ENCODE data around the gene SLC24A3.

The SLC24A3 gene

GRCh38 chr20:19605786-19606485 is 393.5 kb downstream of the SLC24A3 start:
- Mint-ChIP-seq H3K4me3 (no peak overlapping the region), H3K9me3 (ENCODE audit: low read depth) (no peaks in the 10 kb centered on the region), H3K4me1 (ENCODE audit: low read depth) (no peaks in the 10 kb centered on the region), H3K36me3 (no peaks in the 10 kb centered on the region), H3K27ac (no peak overlapping the region), H3K27me3 (peaks cover 4% of the 10 kb centered on the region)

GRCh38 chr20:19609642-19610223 is 397.3 kb downstream of the SLC24A3 start:
- peaks cover 4% of the 10 kb centered on the region for H3K27me3 Mint-ChIP-seq
- H3K4me1 Mint-ChIP-seq (ENCODE audit: low read depth), result no peaks in the 10 kb centered on the region
- no peaks in the 10 kb centered on the region for H3K9me3 Mint-ChIP-seq (ENCODE audit: low read depth)
- H3K36me3 Mint-ChIP-seq, result no peaks in the 10 kb centered on the region
- H3K27ac Mint-ChIP-seq, result no peak overlapping the region
- no peak overlapping the region for H3K4me3 Mint-ChIP-seq

- no peaks in the 10 kb centered on the region for H3K9me3 Mint-ChIP-seq (ENCODE audit: low read depth)
- no peaks in the 10 kb centered on the region for H3K36me3 Mint-ChIP-seq
- H3K4me1 Mint-ChIP-seq (ENCODE audit: low read depth), result no peaks in the 10 kb centered on the region
- no peak overlapping the region for H3K4me3 Mint-ChIP-seq
- H3K27me3 Mint-ChIP-seq, result peaks cover 4% of the 10 kb centered on the region
- H3K27ac Mint-ChIP-seq, result no peak overlapping the region
Measured at GRCh38 chr20:19615629-19616028, 403.2 kb downstream of the SLC24A3 start.

GRCh38 chr20:19616081-19616480 is 403.6 kb downstream of the SLC24A3 start:
- Mint-ChIP-seq H3K4me3 (no peak overlapping the region), H3K27me3 (peaks cover 4% of the 10 kb centered on the region), H3K4me1 (ENCODE audit: low read depth) (no peaks in the 10 kb centered on the region), H3K27ac (no peak overlapping the region), H3K36me3 (no peaks in the 10 kb centered on the region), H3K9me3 (ENCODE audit: low read depth) (no peaks in the 10 kb centered on the region)

- H3K36me3 Mint-ChIP-seq, result no peaks in the 10 kb centered on the region
Measured at GRCh38 chr20:19616620-19617019, 404.2 kb downstream of the SLC24A3 start.

GRCh38 chr20:19617256-19617655 is 404.8 kb downstream of the SLC24A3 start:
- peaks cover 2% of the 10 kb centered on the region for H3K27me3 Mint-ChIP-seq
- H3K9me3 Mint-ChIP-seq (ENCODE audit: low read depth), result no peaks in the 10 kb centered on the region
- H3K27ac Mint-ChIP-seq, result no peak overlapping the region
- H3K36me3 Mint-ChIP-seq, result no peaks in the 10 kb centered on the region
- no peaks in the 10 kb centered on the region for H3K4me1 Mint-ChIP-seq (ENCODE audit: low read depth)
- H3K4me3 Mint-ChIP-seq, result no peak overlapping the region

More at GRCh38 chr20:19616620-19617019, 404.2 kb downstream of the SLC24A3 start:
- Mint-ChIP-seq H3K4me3 (no peak overlapping the region), H3K9me3 (ENCODE audit: low read depth) (no peaks in the 10 kb centered on the region), H3K27ac (no peak overlapping the region), H3K27me3 (peaks cover 4% of the 10 kb centered on the region), H3K4me1 (ENCODE audit: low read depth) (no peaks in the 10 kb centered on the region)

- Mint-ChIP-seq H3K9me3 (ENCODE audit: low read depth) (no peaks in the 10 kb centered on the region), H3K4me1 (ENCODE audit: low read depth) (no peaks in the 10 kb centered on the region), H3K27me3 (peaks cover 3% of the 10 kb centered on the region)
Measured at GRCh38 chr20:19618711-19619110, 406.3 kb downstream of the SLC24A3 start.

GRCh38 chr20:19619904-19620430 is 407.5 kb downstream of the SLC24A3 start:
- Mint-ChIP-seq H3K36me3 (no peaks in the 10 kb centered on the region), H3K9me3 (ENCODE audit: low read depth) (peaks cover 6% of the 10 kb centered on the region), H3K27ac (no peak overlapping the region), H3K4me1 (ENCODE audit: low read depth) (no peaks in the 10 kb centered on the region), H3K4me3 (no peak overlapping the region), H3K27me3 (peaks cover 6% of the 10 kb centered on the region)

More at GRCh38 chr20:19618711-19619110, 406.3 kb downstream of the SLC24A3 start:
- Mint-ChIP-seq H3K36me3 (no peaks in the 10 kb centered on the region), H3K27ac (no peak overlapping the region), H3K4me3 (no peak overlapping the region)

GRCh38 chr20:19620446-19620845 is 408.0 kb downstream of the SLC24A3 start:
- Mint-ChIP-seq H3K27ac (no peak overlapping the region), H3K4me3 (no peak overlapping the region), H3K4me1 (ENCODE audit: low read depth) (no peaks in the 10 kb centered on the region), H3K36me3 (no peaks in the 10 kb centered on the region), H3K27me3 (peaks cover 6% of the 10 kb centered on the region), H3K9me3 (ENCODE audit: low read depth) (peaks cover 6% of the 10 kb centered on the region)

- Mint-ChIP-seq H3K4me3 (no peak overlapping the region), H3K4me1 (ENCODE audit: low read depth) (no peaks in the 10 kb centered on the region), H3K9me3 (ENCODE audit: low read depth) (peaks cover 6% of the 10 kb centered on the region), H3K27me3 (peaks cover 6% of the 10 kb centered on the region), H3K36me3 (no peaks in the 10 kb centered on the region), H3K27ac (no peak overlapping the region)
Measured at GRCh38 chr20:19621072-19621471, 408.6 kb downstream of the SLC24A3 start.

GRCh38 chr20:19624221-19624965 is 412.0 kb downstream of the SLC24A3 start:
- Mint-ChIP-seq H3K36me3 (no peaks in the 10 kb centered on the region), H3K27ac (no peak overlapping the region), H3K4me1 (ENCODE audit: low read depth) (no peaks in the 10 kb centered on the region), H3K27me3 (peaks cover 8% of the 10 kb centered on the region), H3K9me3 (ENCODE audit: low read depth) (peaks cover 6% of the 10 kb centered on the region), H3K4me3 (no peak overlapping the region)

GRCh38 chr20:19625426-19625825 is 413.0 kb downstream of the SLC24A3 start:
- Mint-ChIP-seq H3K4me3 (no peak overlapping the region), H3K27ac (no peak overlapping the region), H3K36me3 (no peaks in the 10 kb centered on the region), H3K4me1 (ENCODE audit: low read depth) (no peaks in the 10 kb centered on the region), H3K27me3 (peaks cover 8% of the 10 kb centered on the region), H3K9me3 (ENCODE audit: low read depth) (peaks cover 6% of the 10 kb centered on the region)

- peaks cover 6% of the 10 kb centered on the region for H3K9me3 Mint-ChIP-seq (ENCODE audit: low read depth)
- H3K27ac Mint-ChIP-seq, result no peak overlapping the region
- H3K27me3 Mint-ChIP-seq, result peaks cover 8% of the 10 kb centered on the region
- H3K4me1 Mint-ChIP-seq (ENCODE audit: low read depth), result no peaks in the 10 kb centered on the region
- no peak overlapping the region for H3K4me3 Mint-ChIP-seq
- H3K36me3 Mint-ChIP-seq, result no peaks in the 10 kb centered on the region
Measured at GRCh38 chr20:19626896-19627295, 414.5 kb downstream of the SLC24A3 start.

- Mint-ChIP-seq H3K27me3 (peaks cover 8% of the 10 kb centered on the region), H3K4me1 (ENCODE audit: low read depth) (no peaks in the 10 kb centered on the region), H3K4me3 (no peak overlapping the region), H3K36me3 (no peaks in the 10 kb centered on the region), H3K27ac (no peak overlapping the region), H3K9me3 (ENCODE audit: low read depth) (peaks cover 6% of the 10 kb centered on the region)
Measured at GRCh38 chr20:19628570-19629134, 416.2 kb downstream of the SLC24A3 start.

GRCh38 chr20:19631410-19631809 is 419.0 kb downstream of the SLC24A3 start:
- H3K27ac Mint-ChIP-seq, result no peak overlapping the region
- no peaks in the 10 kb centered on the region for H3K4me1 Mint-ChIP-seq (ENCODE audit: low read depth)
- H3K27me3 Mint-ChIP-seq, result peaks cover 9% of the 10 kb centered on the region
- H3K4me3 Mint-ChIP-seq, result no peak overlapping the region
- no peaks in the 10 kb centered on the region for H3K9me3 Mint-ChIP-seq (ENCODE audit: low read depth)
- no peaks in the 10 kb centered on the region for H3K36me3 Mint-ChIP-seq

Data from activated naive CD8-positive, alpha-beta T cell (primary cell).